Esophagus squamous epithelium (tissue), 5 donors: ENCODE data around the gene AMBN. TPM values are rescaled to one million over a fixed set of nuclear protein-coding genes. Genes with fewer than 3 reads are reported as not detected.
A peak's percentile ranks its signal among the peaks of the same experiment; 100 is the strongest.

ENCODE experiments used
- DNase-seq: peaks from one replicate; lab custom pipeline; 2025; lab: John Stamatoyannopoulos, UW
- H3K27ac ChIP-seq, 4 donors: fragments of 200-600 bp; sonication (generic); one replicate each; pipeline ENCODE4 v1.5.1; 2016 to 2019; ENCODE audit warnings: mild to moderate bottlenecking in 1 of 4
- H3K27me3 ChIP-seq, 4 donors: fragments of 200-600 bp; sonication (generic); 1 replicate in 3 of 4; 2 replicates in 1 of 4; pipeline versions ENCODE4 v1.5.1 to v1.6.0; 2017 to 2021; ENCODE audit warnings: antibody characterized with exemption in 1 of 4
- H3K36me3 ChIP-seq, 3 donors: fragments of 200-600 bp; sonication (generic); one replicate each; pipeline ENCODE4 v1.5.1; 2016 to 2019
- H3K4me1 ChIP-seq, 3 donors: fragments of 200-600 bp; sonication (generic); one replicate each; pipeline ENCODE4 v1.5.1; 2017 to 2019
- H3K4me3 ChIP-seq, 4 donors: fragments of 200-600 bp; sonication (generic); 1 replicate in 3 of 4; 2 replicates in 1 of 4; pipeline ENCODE4 v1.5.1; 2016 to 2019; ENCODE audit warnings: mild to moderate bottlenecking in 2 of 4, moderate library complexity in 1 of 4
- H3K9me3 ChIP-seq, 3 donors: fragments of 200-600 bp; sonication (generic); one replicate each; pipeline ENCODE4 v1.5.1; 2016 to 2019
- CTCF ChIP-seq, 6 experiments: fragments of 450-650 bp in 4 of 6; fragments of 200-600 bp in 2 of 6; sonication (generic) in 2 of 6; IDR thresholded peaks; one replicate each; pipeline ENCODE4 v1.5.1; 2016 to 2019; ENCODE audit warnings: antibody characterized with exemption in 6 of 6, mild to moderate bottlenecking in 4 of 6, moderate library complexity in 4 of 6
- POLR2A ChIP-seq, 4 donors: fragments of 450-650 bp; IDR thresholded peaks; one replicate each; pipeline ENCODE4 v1.6.1; 2017; ENCODE audit warnings: antibody characterized with exemption in 4 of 4, mild to moderate bottlenecking in 4 of 4, moderate library complexity in 3 of 4
- WGBS, 2 donors: methylation state at CpG; one replicate each; pipeline ENCODE4 v1.1.5; 2018; 5-methylcytosine and 5-hydroxymethylcytosine counted together
- intact Hi-C: fragments of 100-400 bp; cut with DNase I; formaldehyde crosslinking; loops from one replicate; pipeline ENCODE4 v1.15.0; 2022
- total RNA-seq, 4 donors: library from RNA; depleted of rRNA; stranded (reverse); fragments of >200 nt; gene quantifications; one replicate each; pipeline ENCODE4 v1.1.0, GENCODE V29; 2016
- donor health status: DM: yes; HTN: yes; CAD: no.

AMBN gene
- total RNA-seq, 4 donors from 2014 or later: not detected

- 82 to 95% methylated on average over 2 of the region's 2 CpGs for WGBS, 2 donors
- TF ChIP-seq POLR2A (IDR thresholded peaks at IDR 0.05) (no peak), CTCF (IDR thresholded peaks at IDR 0.05) (no peak)
- Histone ChIP-seq H3K27me3 (no peaks in the 10 kb centered on the region), H3K4me3 (no peak overlapping the region), H3K27ac (no peak overlapping the region), H3K9me3 (no peaks in the 10 kb centered on the region), H3K4me1 (no peaks in the 10 kb centered on the region), H3K36me3 (no peaks in the 10 kb centered on the region)
- no peak for DNase-seq
- intact Hi-C loops: no loop called here
Measured at GRCh38 chr4:70619778-70620177, 27.7 kb downstream of the AMBN start.

- WGBS, 2 donors: 84 to 92% methylated on average over 3 of the region's 3 CpGs
- no peak for DNase-seq
- no peak overlapping the region for H3K4me3 ChIP-seq
- no peaks in the 10 kb centered on the region for H3K36me3 ChIP-seq
- peaks cover 3 to 14% (median 10%) of the 10 kb centered on the region in 3 donors for H3K4me1 ChIP-seq
- no peak for TF ChIP-seq CTCF (IDR thresholded peaks at IDR 0.05)
- no peak for TF ChIP-seq POLR2A (IDR thresholded peaks at IDR 0.05)
- no peaks in the 10 kb centered on the region for H3K9me3 ChIP-seq
- H3K27ac ChIP-seq: no peak overlapping the region
- intact Hi-C loops: no loop called here
- H3K27me3 ChIP-seq: no peaks in the 10 kb centered on the region
Measured at GRCh38 chr4:70623323-70623722, 31.3 kb downstream of the AMBN start.

- WGBS, 2 donors: 62 to 64% methylated on average over 1 of the region's 1 CpG
- Histone ChIP-seq H3K4me3 (no peak overlapping the region), H3K27me3 (no peaks in the 10 kb centered on the region), H3K9me3 (no peaks in the 10 kb centered on the region), H3K36me3 (no peaks in the 10 kb centered on the region), H3K27ac (no peak overlapping the region), H3K4me1 (peaks cover 3 to 16% (median 10%) of the 10 kb centered on the region in 3 donors)
- intact Hi-C loops: no loop called here
- no peak for DNase-seq
- no peak for TF ChIP-seq CTCF (IDR thresholded peaks at IDR 0.05)
- TF ChIP-seq POLR2A (IDR thresholded peaks at IDR 0.05): no peak
Measured at GRCh38 chr4:70624226-70624793, 32.3 kb downstream of the AMBN start.

- WGBS, 2 donors: 31 to 32% methylated on average over 1 of the region's 1 CpG
- Histone ChIP-seq H3K4me1 (peaks cover 3 to 16% (median 10%) of the 10 kb centered on the region in 3 donors), H3K36me3 (no peaks in the 10 kb centered on the region), H3K27ac (peak overlapping the region; percentile 22 to 53 (median 28)), H3K27me3 (no peaks in the 10 kb centered on the region), H3K4me3 (no peak overlapping the region), H3K9me3 (no peaks in the 10 kb centered on the region)
- DNase-seq: no peak
- intact Hi-C loops: no loop called here
- no peak for TF ChIP-seq POLR2A (IDR thresholded peaks at IDR 0.05)
- no peak for TF ChIP-seq CTCF (IDR thresholded peaks at IDR 0.05)
Measured at GRCh38 chr4:70627620-70628019, 35.6 kb downstream of the AMBN start.

- Histone ChIP-seq H3K27ac (peak within 1 kb of the TSS; percentile 22 to 53 (median 28)), H3K9me3 (no peaks in the 10 kb centered on the region), H3K27me3 (no peaks in the 10 kb centered on the region), H3K36me3 (no peaks in the 10 kb centered on the region), H3K4me3 (no peak within 1 kb of the TSS), H3K4me1 (peaks cover 3 to 16% (median 10%) of the 10 kb centered on the region in 3 donors)
- WGBS, 2 donors: 84 to 91% methylated on average over 2 of the region's 2 CpGs
- intact Hi-C loops: no loop called here
- no peak for DNase-seq
- TF ChIP-seq POLR2A (IDR thresholded peaks at IDR 0.05) (no peak), CTCF (IDR thresholded peaks at IDR 0.05) (no peak)
Measured at GRCh38 chr4:70628444-70628843, 36.4 kb downstream of the AMBN start, which contains the start of gene ENAM. ENAM (plus strand) TSS chr4:70628744; CDS start chr4:70629501, 757 bp downstream.
